PC-9 (cell line): ENCODE data around the gene SLC38A8.

Experiments
- EZH2 ChIP-seq: fragments of 200-600 bp; sonication (generic); IDR thresholded peaks from 2 replicates; pipeline ENCODE4 v1.8.0; 2017; ENCODE audit warnings: antibody characterized with exemption, low read depth
- TF ChIP-seq, protein P1 (sequence below): fragments of 200-600 bp; sonication (generic); conservative IDR thresholded peaks from 2 replicates; pipeline ENCODE4 v1.6.1; 2017; ENCODE audit warnings: mixed run types, antibody characterized with exemption, mild to moderate bottlenecking, moderate library complexity

DNA sequence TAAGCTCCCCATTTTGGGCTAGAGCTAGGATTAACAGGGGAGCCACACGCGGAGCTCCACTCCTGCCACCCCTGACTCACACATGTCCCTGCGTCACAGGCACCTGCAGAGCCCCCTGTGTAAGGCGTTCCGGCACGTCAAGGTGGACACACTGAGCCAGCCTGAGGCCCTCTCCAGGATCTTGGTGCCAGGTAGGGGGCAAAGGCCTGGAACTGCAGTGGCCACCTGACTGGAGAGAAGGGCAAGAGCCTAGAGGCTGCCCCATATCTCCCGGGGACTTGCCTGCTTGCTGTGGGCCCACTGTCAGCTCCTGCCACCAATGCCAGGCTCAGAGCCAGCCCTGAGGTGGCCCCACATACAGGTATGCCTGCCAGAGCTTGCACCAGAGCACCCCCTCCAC lies 40.9 kb downstream of the SLC38A8 start:
- TF ChIP-seq, protein P1, sequence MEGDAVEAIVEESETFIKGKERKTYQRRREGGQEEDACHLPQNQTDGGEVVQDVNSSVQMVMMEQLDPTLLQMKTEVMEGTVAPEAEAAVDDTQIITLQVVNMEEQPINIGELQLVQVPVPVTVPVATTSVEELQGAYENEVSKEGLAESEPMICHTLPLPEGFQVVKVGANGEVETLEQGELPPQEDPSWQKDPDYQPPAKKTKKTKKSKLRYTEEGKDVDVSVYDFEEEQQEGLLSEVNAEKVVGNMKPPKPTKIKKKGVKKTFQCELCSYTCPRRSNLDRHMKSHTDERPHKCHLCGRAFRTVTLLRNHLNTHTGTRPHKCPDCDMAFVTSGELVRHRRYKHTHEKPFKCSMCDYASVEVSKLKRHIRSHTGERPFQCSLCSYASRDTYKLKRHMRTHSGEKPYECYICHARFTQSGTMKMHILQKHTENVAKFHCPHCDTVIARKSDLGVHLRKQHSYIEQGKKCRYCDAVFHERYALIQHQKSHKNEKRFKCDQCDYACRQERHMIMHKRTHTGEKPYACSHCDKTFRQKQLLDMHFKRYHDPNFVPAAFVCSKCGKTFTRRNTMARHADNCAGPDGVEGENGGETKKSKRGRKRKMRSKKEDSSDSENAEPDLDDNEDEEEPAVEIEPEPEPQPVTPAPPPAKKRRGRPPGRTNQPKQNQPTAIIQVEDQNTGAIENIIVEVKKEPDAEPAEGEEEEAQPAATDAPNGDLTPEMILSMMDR = no peak
- no peak for TF ChIP-seq EZH2
